PFSK-1 (cell line): Measurements from ENCODE around the gene MYO3A.

Experiments
- FOXP2 ChIP-seq: optimal IDR thresholded peaks from 2 replicates; pipeline ENCODE3; 2011; ENCODE audit warnings: borderline replicate concordance, control low read depth, inconsistent platforms; ENCODE audit not compliant: insufficient read depth; ENCODE audit errors: extremely low read length, extremely low read depth
- POLR2AphosphoS5 ChIP-seq: IDR thresholded peaks from 2 replicates; pipeline ENCODE4 v1.6.1; 2012; ENCODE audit warnings: low read depth, mild to moderate bottlenecking, control low read depth, low read length, moderate library complexity
- SIN3A ChIP-seq: IDR thresholded peaks from 2 replicates; pipeline ENCODE4 v1.6.1; 2012; ENCODE audit warnings: mild to moderate bottlenecking, low read length, moderate library complexity, borderline replicate concordance; ENCODE audit not compliant: insufficient read depth
- TAF1 ChIP-seq: IDR thresholded peaks from 2 replicates; pipeline ENCODE4 v1.6.1; 2012; ENCODE audit warnings: low read length, control low read depth, borderline replicate concordance; ENCODE audit not compliant: insufficient read depth
- TF ChIP-seq, protein P1 (sequence below), 2 experiments: IDR thresholded peaks; 2 replicates each; pipeline versions ENCODE4 v1.6.1 to v1.8.0; 2011 to 2012; ENCODE audit warnings: low read depth in 2 of 2, low read length in 2 of 2, control low read depth in 1 of 2, inconsistent platforms in 1 of 2, mild to moderate bottlenecking in 1 of 2, moderate library complexity in 1 of 2; ENCODE audit not compliant: insufficient read depth in 1 of 2

MYO3A gene

DNA sequence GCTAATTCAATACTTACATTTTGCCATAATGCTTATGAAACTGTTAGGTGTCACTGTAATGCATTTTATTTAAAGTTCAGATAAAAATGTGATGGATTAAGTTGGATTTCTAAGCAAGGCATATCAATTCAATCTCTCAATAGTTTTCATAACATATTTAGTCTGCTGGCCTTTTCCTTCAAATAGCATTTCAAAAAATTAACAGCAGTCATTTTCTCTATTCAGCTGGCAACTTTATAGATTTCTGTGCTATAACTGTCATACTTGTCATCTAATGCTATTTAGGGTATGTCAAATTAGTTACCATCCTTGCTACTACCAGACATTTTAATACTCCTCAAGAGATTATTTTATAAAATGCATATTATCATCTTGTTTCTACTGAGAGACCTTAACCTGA, 286.9 kb downstream of the MYO3A start:
- TF ChIP-seq POLR2AphosphoS5 (no peak), SIN3A (no peak), FOXP2 (no peak), TAF1 (no peak)
- TF ChIP-seq, protein P1, sequence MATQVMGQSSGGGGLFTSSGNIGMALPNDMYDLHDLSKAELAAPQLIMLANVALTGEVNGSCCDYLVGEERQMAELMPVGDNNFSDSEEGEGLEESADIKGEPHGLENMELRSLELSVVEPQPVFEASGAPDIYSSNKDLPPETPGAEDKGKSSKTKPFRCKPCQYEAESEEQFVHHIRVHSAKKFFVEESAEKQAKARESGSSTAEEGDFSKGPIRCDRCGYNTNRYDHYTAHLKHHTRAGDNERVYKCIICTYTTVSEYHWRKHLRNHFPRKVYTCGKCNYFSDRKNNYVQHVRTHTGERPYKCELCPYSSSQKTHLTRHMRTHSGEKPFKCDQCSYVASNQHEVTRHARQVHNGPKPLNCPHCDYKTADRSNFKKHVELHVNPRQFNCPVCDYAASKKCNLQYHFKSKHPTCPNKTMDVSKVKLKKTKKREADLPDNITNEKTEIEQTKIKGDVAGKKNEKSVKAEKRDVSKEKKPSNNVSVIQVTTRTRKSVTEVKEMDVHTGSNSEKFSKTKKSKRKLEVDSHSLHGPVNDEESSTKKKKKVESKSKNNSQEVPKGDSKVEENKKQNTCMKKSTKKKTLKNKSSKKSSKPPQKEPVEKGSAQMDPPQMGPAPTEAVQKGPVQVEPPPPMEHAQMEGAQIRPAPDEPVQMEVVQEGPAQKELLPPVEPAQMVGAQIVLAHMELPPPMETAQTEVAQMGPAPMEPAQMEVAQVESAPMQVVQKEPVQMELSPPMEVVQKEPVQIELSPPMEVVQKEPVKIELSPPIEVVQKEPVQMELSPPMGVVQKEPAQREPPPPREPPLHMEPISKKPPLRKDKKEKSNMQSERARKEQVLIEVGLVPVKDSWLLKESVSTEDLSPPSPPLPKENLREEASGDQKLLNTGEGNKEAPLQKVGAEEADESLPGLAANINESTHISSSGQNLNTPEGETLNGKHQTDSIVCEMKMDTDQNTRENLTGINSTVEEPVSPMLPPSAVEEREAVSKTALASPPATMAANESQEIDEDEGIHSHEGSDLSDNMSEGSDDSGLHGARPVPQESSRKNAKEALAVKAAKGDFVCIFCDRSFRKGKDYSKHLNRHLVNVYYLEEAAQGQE (IDR thresholded peaks at IDR 0.05; ENCODE audit: insufficient read depth in 1 of 2, low read depth in 2 of 2, low read length in 2 of 2), result no peak

DNA sequence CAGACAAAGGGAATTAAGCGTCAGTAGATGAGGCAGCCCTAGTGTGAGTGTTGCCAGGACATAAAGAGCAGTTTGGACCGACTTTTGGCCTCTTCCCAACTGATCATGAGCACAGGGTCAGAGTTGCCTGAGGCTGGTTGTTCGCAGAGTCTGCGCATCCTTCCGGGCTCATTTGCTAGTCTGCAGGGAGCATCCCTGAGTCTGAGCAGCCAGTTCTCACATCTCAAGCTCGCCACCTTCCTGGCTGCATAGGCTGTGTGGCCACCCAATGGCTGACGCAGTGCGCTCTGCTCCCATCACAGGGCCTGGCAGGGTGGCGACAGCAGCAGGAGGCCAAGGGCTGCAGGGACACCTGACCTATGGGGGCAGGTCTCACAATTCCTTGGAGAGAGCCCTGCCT, 287.5 kb downstream of the MYO3A start:
- TF ChIP-seq POLR2AphosphoS5 (no peak), TAF1 (no peak), SIN3A (no peak), FOXP2 (no peak)
- TF ChIP-seq, protein P1 (IDR thresholded peaks at IDR 0.05; ENCODE audit: insufficient read depth in 1 of 2, low read depth in 2 of 2, low read length in 2 of 2), result no peak

DNA sequence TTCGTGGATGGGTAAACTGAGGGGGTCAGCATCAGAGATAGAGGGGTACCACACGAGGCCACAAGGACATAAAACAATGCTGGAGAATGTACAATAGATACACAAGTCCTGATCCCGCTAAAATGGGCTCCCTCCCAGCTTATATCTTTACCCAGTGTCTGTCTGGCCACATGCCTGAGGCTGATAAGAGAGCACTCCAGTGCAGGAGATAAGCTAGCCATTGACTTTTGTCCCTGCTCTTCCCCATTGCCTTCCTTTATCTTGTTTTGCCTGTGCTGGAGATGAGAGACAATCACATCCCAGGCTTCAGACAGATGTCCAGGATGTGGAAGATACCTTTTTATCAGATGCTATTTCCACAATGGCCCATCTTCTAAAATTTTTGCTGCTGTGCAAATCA, 288.5 kb downstream of the MYO3A start:
- no peak for TF ChIP-seq POLR2AphosphoS5
- no peak for TF ChIP-seq TAF1
- TF ChIP-seq, protein P1 (IDR thresholded peaks at IDR 0.05; ENCODE audit: insufficient read depth in 1 of 2, low read depth in 2 of 2, low read length in 2 of 2), result no peak
- TF ChIP-seq SIN3A, result no peak
- TF ChIP-seq FOXP2, result no peak

DNA sequence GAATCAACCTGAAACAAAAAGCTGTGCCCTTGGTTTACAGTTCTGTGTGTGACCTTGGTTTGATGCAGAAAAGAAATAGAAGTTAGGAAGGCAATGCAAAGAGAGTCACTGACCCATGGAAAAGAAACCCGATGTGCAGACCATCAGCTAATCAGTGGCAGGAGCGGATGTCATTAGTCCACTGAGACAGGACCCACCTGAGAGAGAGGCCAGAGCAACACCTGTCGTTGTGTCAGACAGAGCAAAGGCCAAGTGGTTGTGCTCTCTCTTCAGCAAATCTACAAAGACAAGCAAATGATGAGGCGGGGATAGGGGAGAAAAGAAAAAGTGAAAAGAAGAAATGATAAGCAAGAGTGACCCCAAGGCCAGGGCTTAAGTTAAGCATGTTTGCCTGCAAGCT, 291.3 kb downstream of the MYO3A start:
- TF ChIP-seq TAF1 (no peak), POLR2AphosphoS5 (no peak), FOXP2 (no peak), SIN3A (no peak)
- TF ChIP-seq, protein P1 (IDR thresholded peaks at IDR 0.05; ENCODE audit: insufficient read depth in 1 of 2, low read depth in 2 of 2, low read length in 2 of 2), result no peak

DNA sequence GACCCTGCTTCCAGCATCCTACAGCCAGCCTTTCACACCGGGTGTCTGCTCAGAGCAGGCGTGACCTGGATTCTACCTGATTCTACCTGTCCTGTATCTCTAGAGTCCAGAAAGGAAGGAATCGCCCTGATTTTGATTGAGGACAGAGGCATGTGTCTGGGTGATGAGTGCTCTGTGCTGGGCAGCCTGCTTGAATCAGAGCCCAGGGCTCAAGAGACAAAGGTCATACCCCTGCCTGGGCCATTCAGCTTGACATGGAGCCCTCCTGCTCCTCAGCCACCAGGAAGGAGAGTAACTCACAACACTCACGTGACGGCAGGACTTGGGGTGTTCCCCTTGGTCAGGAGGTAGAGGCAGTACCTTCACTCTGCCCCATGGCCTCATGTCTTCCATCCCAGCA, 293.8 kb downstream of the MYO3A start:
- TF ChIP-seq, protein P1 (IDR thresholded peaks at IDR 0.05; ENCODE audit: insufficient read depth in 1 of 2, low read depth in 2 of 2, low read length in 2 of 2), result no peak
- TF ChIP-seq POLR2AphosphoS5 (no peak), SIN3A (no peak), FOXP2 (no peak), TAF1 (no peak)
